Measurements from ENCODE around the gene DDX17. TPM values are rescaled to one million over a fixed set of nuclear protein-coding genes. Genes with fewer than 3 reads are reported as not detected.
"Not testable (repeated sequence)": the region's sequence is repeated elsewhere in the genome, so short reads cannot be mapped to it uniquely, and the experiment has no call there.

DDX17 gene
- total and polyA plus RNA-seq, 8 donors, result 384 to 895 (median 803) TPM

GRCh38 chr22:38471237-38471636, 34.9 kb downstream of the DDX17 start:
- no peaks in the 10 kb centered on the region for H3K36me3 ChIP-seq
- DNase-seq, result peak in 1 of 4 donors; percentile 55
- no peak overlapping the region for H3K4me3 ChIP-seq
- no peak for TF ChIP-seq CTCF (IDR thresholded peaks at IDR 0.05)
- H3K27ac ChIP-seq, result no peak overlapping the region
- H3K9me3 ChIP-seq, result no peaks in the 10 kb centered on the region
- no peak for ATAC-seq
- peaks cover 0 to 29% of the 10 kb centered on the region in 2 donors for H3K27me3 ChIP-seq
- intact Hi-C loops (cut with DNase I), result no loop called here
- peaks cover 7 to 21% of the 10 kb centered on the region in 2 donors for H3K4me1 ChIP-seq

DNA sequence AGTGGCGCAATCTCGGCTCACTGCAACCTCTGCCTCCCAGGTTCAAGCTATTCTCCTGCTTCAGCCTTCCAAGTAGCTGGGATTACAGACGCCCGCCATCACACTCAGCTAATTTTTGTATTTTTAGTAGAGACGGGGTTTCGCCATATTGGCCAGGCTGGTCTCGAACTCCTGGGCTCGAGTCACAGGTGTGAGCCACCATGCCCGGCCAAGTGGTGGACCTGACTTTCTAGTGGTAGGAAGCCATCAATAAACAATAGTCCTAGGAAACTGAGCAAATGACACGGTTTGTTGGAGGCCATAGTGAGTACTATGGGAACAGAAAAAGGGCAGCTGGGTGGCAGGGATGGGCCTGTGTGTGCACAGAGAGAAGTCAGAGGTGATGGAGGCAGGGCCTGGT, 35.9 kb downstream of the DDX17 start:
- peaks cover 0 to 40% of the 10 kb centered on the region in 2 donors for H3K27me3 ChIP-seq
- intact Hi-C loops (cut with DNase I); H3K36me3 ChIP-seq; H3K9me3 ChIP-seq; H3K27ac ChIP-seq; ATAC-seq; H3K4me3 ChIP-seq: not testable (repeated sequence)
- peak in 1 of 4 donors; percentile 29 for DNase-seq
- H3K4me1 ChIP-seq, result peaks cover 7 to 21% of the 10 kb centered on the region in 2 donors

GRCh38 chr22:38469306-38469781, 36.8 kb downstream of the DDX17 start:
- intact Hi-C loops (cut with DNase I), result no loop called here
- no peak for TF ChIP-seq CTCF (IDR thresholded peaks at IDR 0.05)
- no peak overlapping the region for H3K4me3 ChIP-seq
- no peak overlapping the region for H3K27ac ChIP-seq
- peaks cover 0 to 47% of the 10 kb centered on the region in 2 donors for H3K27me3 ChIP-seq
- H3K4me1 ChIP-seq, result peaks cover 7 to 21% of the 10 kb centered on the region in 2 donors
- H3K36me3 ChIP-seq, result no peaks in the 10 kb centered on the region
- DNase-seq, result peak in 1 of 4 donors; percentile 30
- H3K9me3 ChIP-seq, result no peaks in the 10 kb centered on the region
- no peak for ATAC-seq

DNA sequence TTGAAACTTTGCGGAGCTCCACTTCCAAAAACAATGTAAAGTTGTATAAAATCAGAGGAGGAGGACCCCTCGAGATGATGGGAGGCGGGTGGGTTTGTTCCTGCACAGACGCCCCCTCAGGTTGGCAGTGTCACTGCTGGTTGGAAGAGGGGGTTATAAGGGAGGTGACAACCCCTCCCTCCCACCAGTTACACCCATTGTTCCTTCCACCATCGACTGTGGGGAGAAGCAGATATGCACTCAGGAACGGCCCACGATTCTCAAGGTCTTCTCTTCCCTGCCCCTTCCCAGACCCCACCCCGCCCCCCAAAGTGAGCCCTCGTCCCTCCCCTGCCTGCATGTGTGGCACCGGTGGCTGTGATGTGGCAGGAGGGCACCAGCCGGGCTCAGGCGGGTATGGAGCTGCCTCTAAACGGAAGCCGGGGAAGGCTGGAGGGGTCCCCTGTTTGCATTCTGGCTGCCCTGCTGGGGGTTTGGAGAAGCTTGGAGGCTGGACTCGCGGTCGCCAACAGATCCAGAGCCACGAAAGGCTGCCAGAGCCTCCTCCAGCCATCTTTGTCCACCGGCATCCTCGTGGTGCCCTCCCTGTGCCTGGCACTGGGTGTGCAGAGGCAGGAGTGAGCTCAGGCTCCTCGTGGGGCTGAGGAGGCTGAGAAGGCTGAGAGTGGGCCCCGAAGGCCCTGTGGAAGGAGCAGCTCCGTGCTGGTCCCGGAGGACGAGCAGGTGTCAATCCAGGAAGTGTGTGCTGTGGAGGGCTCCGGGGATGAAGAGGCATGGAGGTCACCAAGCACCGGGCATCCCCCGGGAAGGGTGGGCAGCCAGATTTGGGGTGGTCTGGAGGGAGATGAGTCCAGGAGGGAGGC, 37.4 kb downstream of the DDX17 start:
- DNase-seq (peak in 1 of 4 donors; percentile 69), ATAC-seq (peak; percentile 10)
- intact Hi-C loops (cut with DNase I), result no loop called here
- Histone ChIP-seq H3K4me1 (peaks cover 7 to 21% of the 10 kb centered on the region in 2 donors), H3K4me3 (peak overlapping the region; percentile 50 to 67), H3K27ac (peak overlapping the region in 1 of 2 donors; percentile 42), H3K27me3 (peaks cover 0 to 54% of the 10 kb centered on the region in 2 donors), H3K36me3 (no peaks in the 10 kb centered on the region), H3K9me3 (no peaks in the 10 kb centered on the region)
- TF ChIP-seq CTCF (IDR thresholded peaks at IDR 0.05), result no peak

- Histone ChIP-seq H3K36me3 (no peaks in the 10 kb centered on the region), H3K9me3 (no peaks in the 10 kb centered on the region), H3K4me1 (peaks cover 7 to 27% of the 10 kb centered on the region in 2 donors), H3K4me3 (peak within 1 kb of the TSS; percentile 50 to 67), H3K27me3 (peaks cover 0 to 61% of the 10 kb centered on the region in 2 donors), H3K27ac (peak within 1 kb of the TSS; percentile 28 to 42)
- TF ChIP-seq CTCF (IDR thresholded peaks at IDR 0.05), result no peak
- ATAC-seq, result peak; percentile 96
- DNase-seq, result peak in 3 of 4 donors; percentile 71 to 89 (median 73)
- intact Hi-C loops (cut with DNase I), result no loop called here
These were observed 38.1 kb downstream of the DDX17 start, which contains the start of gene KDELR3 for GRCh38 chr22:38467904-38468442. TSS of gene KDELR3 (plus strand) at chr22:38468096. CDS start at chr22:38468234, 138 bp downstream.

Measured in left lung (tissue), 10 donors.